Sigmoid colon (tissue), 7 donors: ENCODE data around the gene ATRNL1. TPM values are rescaled to one million over a fixed set of nuclear protein-coding genes. Genes with fewer than 3 reads are reported as not detected.

Experiments used
- DNase-seq: peaks from one replicate; pipeline ENCODE4 v3.0.0-alpha.2; 2019
- H3K27ac ChIP-seq, 4 donors: fragments of 200-600 bp; sonication (generic); one replicate each; pipeline ENCODE4 v1.5.1; 2016 to 2019; ENCODE audit warnings: mild to moderate bottlenecking in 1 of 4
- H3K27me3 ChIP-seq, 3 donors: fragments of 200-600 bp; sonication (generic); one replicate each; pipeline ENCODE4 v1.5.1; 2019; ENCODE audit warnings: mild to moderate bottlenecking in 1 of 3
- H3K36me3 ChIP-seq, 4 donors: fragments of 200-600 bp; sonication (generic); one replicate each; pipeline ENCODE4 v1.5.1; 2016 to 2019
- H3K4me1 ChIP-seq, 4 donors: fragments of 200-600 bp; sonication (generic); one replicate each; pipeline ENCODE4 v1.5.1; 2017 to 2019
- H3K4me3 ChIP-seq, 4 donors: fragments of 200-600 bp; sonication (generic); one replicate each; pipeline ENCODE4 v1.5.1; 2017 to 2019; ENCODE audit warnings: mild to moderate bottlenecking in 2 of 4, moderate library complexity in 1 of 4
- H3K9me3 ChIP-seq, 4 donors: fragments of 200-600 bp in 3 of 4; sonication (generic) in 3 of 4; one replicate each; pipeline versions ENCODE4 v1.5.1 to v1.6.1; 2013 to 2019
- CTCF ChIP-seq, 4 experiments: fragments of 450-650 bp in 3 of 4; fragments of 200-600 bp in 1 of 4; IDR thresholded peaks; one replicate each; pipeline ENCODE4 v1.5.1; 2016 to 2019; ENCODE audit warnings: antibody characterized with exemption in 4 of 4, mild to moderate bottlenecking in 3 of 4, moderate library complexity in 2 of 4
- EP300 ChIP-seq, 4 donors: sonication (generic); formaldehyde crosslinking; IDR thresholded peaks; one replicate each; pipeline ENCODE4 v1.6.1; 2017; ENCODE audit warnings: antibody characterized with exemption in 4 of 4
- POLR2A ChIP-seq, 2 donors: fragments of 450-650 bp; IDR thresholded peaks; one replicate each; pipeline ENCODE4 v1.6.1; 2016; ENCODE audit warnings: antibody characterized with exemption in 2 of 2, mild to moderate bottlenecking in 2 of 2, moderate library complexity in 2 of 2
- POLR2AphosphoS5 ChIP-seq, 4 donors: sonication (generic); formaldehyde crosslinking; IDR thresholded peaks; one replicate each; pipeline ENCODE4 v1.6.1; 2017; ENCODE audit warnings: antibody characterized with exemption in 4 of 4
- WGBS, 2 donors: extraction: QIAGEN DNeasy Blood & Tissue Kit; methylation state at CpG; one replicate each; pipeline ENCODE4 v1.1.7; 2013; 5-methylcytosine and 5-hydroxymethylcytosine counted together
- intact Hi-C: fragments of 100-400 bp; cut with DNase I; formaldehyde crosslinking; loops from one replicate; pipeline ENCODE4 v1.15.1; 2023
- polyA plus RNA-seq, 3 donors: library from polyadenylated mRNA; stranded (reverse); fragments of 200-250 nt; gene quantifications; one replicate each; pipeline ENCODE4 v1.2.3, GENCODE V29; 2013
- total RNA-seq, 4 donors: library from RNA; depleted of rRNA; stranded (reverse); fragments of >200 nt; gene quantifications; one replicate each; pipeline ENCODE4 v1.1.0, GENCODE V29; 2016
- donor health status: healthy with polysubstance abuse.
- donor health status: Bipolar disorder and iron deficiency.
- donor health status: healthy.

The ATRNL1 gene
- total and polyA plus RNA-seq, 7 donors = 0.57 to 17.3 (median 6.9) TPM; not detected in 1

- Histone ChIP-seq H3K36me3 (no peaks in the 10 kb centered on the region), H3K4me1 (no peaks in the 10 kb centered on the region), H3K27me3 (no peaks in the 10 kb centered on the region), H3K27ac (no peak overlapping the region), H3K4me3 (no peak overlapping the region), H3K9me3 (no peaks in the 10 kb centered on the region)
- intact Hi-C loops = no loop called here
- no peak for TF ChIP-seq POLR2A (IDR thresholded peaks at IDR 0.05)
- no peak for TF ChIP-seq CTCF (IDR thresholded peaks at IDR 0.05)
- no peak for TF ChIP-seq POLR2AphosphoS5 (IDR thresholded peaks at IDR 0.05)
- TF ChIP-seq EP300 (IDR thresholded peaks at IDR 0.05) = no peak
- no peak for DNase-seq
Measured at GRCh38 chr10:115539142-115539762, 446.1 kb downstream of the ATRNL1 start.

- WGBS, 2 donors = 54 to 57% methylated on average over 3 of the region's 3 CpGs
Measured at GRCh38 chr10:115555887-115556402, 462.8 kb downstream of the ATRNL1 start.

GRCh38 chr10:115558252-115558651, 465.1 kb downstream of the ATRNL1 start:
- H3K36me3 ChIP-seq = no peaks in the 10 kb centered on the region
- no peaks in the 10 kb centered on the region for H3K4me1 ChIP-seq
- WGBS, 2 donors = 52 to 57% methylated on average over 3 of the region's 3 CpGs
- no peaks in the 10 kb centered on the region for H3K9me3 ChIP-seq
- intact Hi-C loops = no loop called here
- DNase-seq = no peak
- H3K27ac ChIP-seq = no peak overlapping the region
- no peaks in the 10 kb centered on the region for H3K27me3 ChIP-seq
- no peak for TF ChIP-seq POLR2A (IDR thresholded peaks at IDR 0.05)
- TF ChIP-seq CTCF (IDR thresholded peaks at IDR 0.05) = no peak
- TF ChIP-seq POLR2AphosphoS5 (IDR thresholded peaks at IDR 0.05) = no peak
- no peak for TF ChIP-seq EP300 (IDR thresholded peaks at IDR 0.05)
- no peak overlapping the region for H3K4me3 ChIP-seq

More at GRCh38 chr10:115555887-115556402, 462.8 kb downstream of the ATRNL1 start:
- Histone ChIP-seq H3K27ac (no peak overlapping the region), H3K4me1 (no peaks in the 10 kb centered on the region), H3K36me3 (no peaks in the 10 kb centered on the region), H3K4me3 (no peak overlapping the region), H3K9me3 (no peaks in the 10 kb centered on the region), H3K27me3 (no peaks in the 10 kb centered on the region)
- DNase-seq = no peak
- intact Hi-C loops = no loop called here
- no peak for TF ChIP-seq POLR2AphosphoS5 (IDR thresholded peaks at IDR 0.05)
- no peak for TF ChIP-seq EP300 (IDR thresholded peaks at IDR 0.05)
- no peak for TF ChIP-seq POLR2A (IDR thresholded peaks at IDR 0.05)
- TF ChIP-seq CTCF (IDR thresholded peaks at IDR 0.05) = no peak

- no peak for DNase-seq
- Histone ChIP-seq H3K4me3 (no peak overlapping the region), H3K27me3 (no peaks in the 10 kb centered on the region), H3K4me1 (no peaks in the 10 kb centered on the region), H3K36me3 (no peaks in the 10 kb centered on the region), H3K27ac (no peak overlapping the region), H3K9me3 (no peaks in the 10 kb centered on the region)
- TF ChIP-seq POLR2AphosphoS5 (IDR thresholded peaks at IDR 0.05) = no peak
- TF ChIP-seq CTCF (IDR thresholded peaks at IDR 0.05) = no peak
- no peak for TF ChIP-seq EP300 (IDR thresholded peaks at IDR 0.05)
- no peak for TF ChIP-seq POLR2A (IDR thresholded peaks at IDR 0.05)
- WGBS, 2 donors = 38 to 65% methylated on average over 2 of the region's 2 CpGs
- intact Hi-C loops = no loop called here
Measured at GRCh38 chr10:115566867-115567266, 473.7 kb downstream of the ATRNL1 start.
